ENCODE data around the gene NCKAP5.

NCKAP5 gene

DNA sequence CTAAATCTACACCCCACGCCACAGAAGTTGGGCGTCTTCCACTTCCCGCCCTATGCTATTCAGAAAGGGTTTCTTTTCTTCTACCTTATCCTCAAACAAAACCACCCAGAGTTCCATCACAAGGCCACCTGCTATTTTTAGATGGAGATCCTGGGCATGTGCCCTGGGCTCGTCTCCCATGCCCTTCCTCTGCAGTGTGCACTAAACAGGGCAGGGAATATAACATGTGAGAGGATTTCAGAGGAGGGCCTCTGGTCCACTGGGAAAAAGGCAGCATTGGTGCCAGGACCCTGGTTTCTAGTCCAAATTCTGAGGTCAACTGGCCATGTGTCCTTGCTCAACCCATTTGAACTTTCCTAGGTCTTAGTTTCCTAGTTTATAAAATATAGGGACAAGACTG is 320.0 kb downstream of the NCKAP5 start:
- H3K4me2 ChIP-seq (ENCODE audit: low read length) = no peak overlapping the region
- no peak overlapping the region for H3K9ac ChIP-seq (ENCODE audit: low read length)
- H3K27me3 ChIP-seq (ENCODE audit: insufficient read depth, low read length, poor library complexity) = no peaks in the 10 kb centered on the region
- H3K18ac ChIP-seq (ENCODE audit: low read length) = no peak overlapping the region
- H3K79me2 ChIP-seq (ENCODE audit: control insufficient read depth, insufficient read depth, low read length) = no peaks in the 10 kb centered on the region
- no peak overlapping the region for H3K23ac ChIP-seq (ENCODE audit: low read length)
- H2BK5ac ChIP-seq (ENCODE audit: low read length) = no peak overlapping the region
- no peak overlapping the region for H4K8ac ChIP-seq (ENCODE audit: low read depth, low read length)
- H3K4me1 ChIP-seq (ENCODE audit: control insufficient read depth, low read depth, low read length) = no peaks in the 10 kb centered on the region
- DNase-seq = no peak
- H3K27ac ChIP-seq (ENCODE audit: low read depth, low read length) = no peak overlapping the region
- no peak overlapping the region for H3K4ac ChIP-seq (ENCODE audit: low read depth, low read length)
- no CpG with 5 or more reads among the region's 4 CpGs for WGBS (ENCODE audit: extremely low coverage, insufficient coverage, low lambda C conversion rate)
- no peaks in the 10 kb centered on the region for H3K79me1 ChIP-seq (ENCODE audit: low read length)
- H2BK15ac ChIP-seq (replicated peaks; ENCODE audit: low read depth) = no peak overlapping the region
- H4K5ac ChIP-seq (ENCODE audit: low read length) = no peak overlapping the region
- H2AK5ac ChIP-seq (ENCODE audit: low read length) = no peak overlapping the region
- H3K4me3 ChIP-seq (ENCODE audit: low read length) = no peak overlapping the region
- no peaks in the 10 kb centered on the region for H3K36me3 ChIP-seq (ENCODE audit: control insufficient read depth, insufficient read depth, low read length)
- no peak overlapping the region for H3K56ac ChIP-seq (ENCODE audit: low read length)
- no peak overlapping the region for H2BK120ac ChIP-seq (ENCODE audit: low read depth, low read length)

DNA sequence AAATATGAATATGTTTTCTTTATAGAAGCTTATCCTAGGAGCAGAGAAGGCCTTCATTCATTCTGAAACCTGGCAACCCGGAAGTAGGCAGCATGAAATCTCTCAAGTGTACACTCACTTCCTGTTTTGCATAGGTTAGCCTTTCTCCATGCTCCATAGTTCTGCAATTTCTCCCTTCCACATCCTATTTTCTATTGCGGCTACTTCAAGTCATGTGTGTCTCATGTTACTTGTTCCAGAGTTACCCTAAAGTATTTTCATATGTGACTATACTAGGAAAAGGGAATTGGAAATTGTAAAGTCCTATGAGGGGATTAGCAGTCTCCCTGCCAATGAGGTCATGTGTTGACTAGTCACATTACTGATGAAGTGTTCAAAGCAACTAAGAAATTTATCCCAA is 320.6 kb downstream of the NCKAP5 start:
- H3K9ac ChIP-seq (ENCODE audit: low read length) = no peak overlapping the region
- H3K23ac ChIP-seq (ENCODE audit: low read length) = no peak overlapping the region
- no peaks in the 10 kb centered on the region for H3K27me3 ChIP-seq (ENCODE audit: insufficient read depth, low read length, poor library complexity)
- no peak overlapping the region for H3K4me3 ChIP-seq (ENCODE audit: low read length)
- H3K4me1 ChIP-seq (ENCODE audit: control insufficient read depth, low read depth, low read length) = no peaks in the 10 kb centered on the region
- H3K4me2 ChIP-seq (ENCODE audit: low read length) = no peak overlapping the region
- DNase-seq = no peak
- no peak overlapping the region for H2BK5ac ChIP-seq (ENCODE audit: low read length)
- no peak overlapping the region for H2BK120ac ChIP-seq (ENCODE audit: low read depth, low read length)
- no peak overlapping the region for H3K18ac ChIP-seq (ENCODE audit: low read length)
- H3K4ac ChIP-seq (ENCODE audit: low read depth, low read length) = no peak overlapping the region
- no peak overlapping the region for H3K56ac ChIP-seq (ENCODE audit: low read length)
- H3K27ac ChIP-seq (ENCODE audit: low read depth, low read length) = no peak overlapping the region
- no peak overlapping the region for H4K5ac ChIP-seq (ENCODE audit: low read length)
- H3K36me3 ChIP-seq (ENCODE audit: control insufficient read depth, insufficient read depth, low read length) = no peaks in the 10 kb centered on the region
- no peak overlapping the region for H2BK15ac ChIP-seq (replicated peaks; ENCODE audit: low read depth)
- no peak overlapping the region for H2AK5ac ChIP-seq (ENCODE audit: low read length)
- no peaks in the 10 kb centered on the region for H3K79me1 ChIP-seq (ENCODE audit: low read length)
- H3K79me2 ChIP-seq (ENCODE audit: control insufficient read depth, insufficient read depth, low read length) = no peaks in the 10 kb centered on the region
- no peak overlapping the region for H4K8ac ChIP-seq (ENCODE audit: low read depth, low read length)
- no CpG with 5 or more reads among the region's 2 CpGs for WGBS (ENCODE audit: extremely low coverage, insufficient coverage, low lambda C conversion rate)

DNA sequence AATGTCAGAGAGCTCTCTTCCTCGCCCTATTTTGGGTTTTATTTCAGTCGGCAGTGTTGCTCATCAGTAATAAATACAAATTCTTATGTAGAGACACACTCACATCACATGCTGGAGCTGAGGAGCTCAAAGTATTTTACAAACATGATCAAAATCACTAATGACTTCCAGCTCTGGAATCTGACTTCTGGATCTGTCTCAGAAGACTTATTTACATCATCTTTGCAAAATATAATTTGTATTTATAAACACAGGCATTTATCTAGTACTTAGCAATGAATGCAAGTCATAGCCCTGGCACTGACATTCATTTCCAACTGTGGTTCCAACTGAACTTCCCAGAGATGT is 327.1 kb downstream of the NCKAP5 start:
- H3K4ac ChIP-seq (ENCODE audit: low read depth, low read length) = no peak overlapping the region
- no peak overlapping the region for H2BK15ac ChIP-seq (replicated peaks; ENCODE audit: low read depth)
- H3K36me3 ChIP-seq (ENCODE audit: control insufficient read depth, insufficient read depth, low read length) = no peaks in the 10 kb centered on the region
- H3K4me1 ChIP-seq (ENCODE audit: control insufficient read depth, low read depth, low read length) = no peaks in the 10 kb centered on the region
- no peak overlapping the region for H2BK120ac ChIP-seq (ENCODE audit: low read depth, low read length)
- no peaks in the 10 kb centered on the region for H3K79me2 ChIP-seq (ENCODE audit: control insufficient read depth, insufficient read depth, low read length)
- no peak overlapping the region for H3K4me3 ChIP-seq (ENCODE audit: low read length)
- H3K56ac ChIP-seq (ENCODE audit: low read length) = no peak overlapping the region
- no peak overlapping the region for H3K9ac ChIP-seq (ENCODE audit: low read length)
- no peaks in the 10 kb centered on the region for H3K27me3 ChIP-seq (ENCODE audit: insufficient read depth, low read length, poor library complexity)
- H3K79me1 ChIP-seq (ENCODE audit: low read length) = no peaks in the 10 kb centered on the region
- no peak overlapping the region for H3K27ac ChIP-seq (ENCODE audit: low read depth, low read length)
- WGBS (ENCODE audit: extremely low coverage, insufficient coverage, low lambda C conversion rate) = no CpG with 5 or more reads among the region's 2 CpGs
- no peak overlapping the region for H4K8ac ChIP-seq (ENCODE audit: low read depth, low read length)
- no peak overlapping the region for H2BK5ac ChIP-seq (ENCODE audit: low read length)
- DNase-seq = no peak
- H3K18ac ChIP-seq (ENCODE audit: low read length) = no peak overlapping the region
- no peak overlapping the region for H3K4me2 ChIP-seq (ENCODE audit: low read length)
- H2AK5ac ChIP-seq (ENCODE audit: low read length) = no peak overlapping the region
- no peak overlapping the region for H4K5ac ChIP-seq (ENCODE audit: low read length)
- no peak overlapping the region for H3K23ac ChIP-seq (ENCODE audit: low read length)

DNA sequence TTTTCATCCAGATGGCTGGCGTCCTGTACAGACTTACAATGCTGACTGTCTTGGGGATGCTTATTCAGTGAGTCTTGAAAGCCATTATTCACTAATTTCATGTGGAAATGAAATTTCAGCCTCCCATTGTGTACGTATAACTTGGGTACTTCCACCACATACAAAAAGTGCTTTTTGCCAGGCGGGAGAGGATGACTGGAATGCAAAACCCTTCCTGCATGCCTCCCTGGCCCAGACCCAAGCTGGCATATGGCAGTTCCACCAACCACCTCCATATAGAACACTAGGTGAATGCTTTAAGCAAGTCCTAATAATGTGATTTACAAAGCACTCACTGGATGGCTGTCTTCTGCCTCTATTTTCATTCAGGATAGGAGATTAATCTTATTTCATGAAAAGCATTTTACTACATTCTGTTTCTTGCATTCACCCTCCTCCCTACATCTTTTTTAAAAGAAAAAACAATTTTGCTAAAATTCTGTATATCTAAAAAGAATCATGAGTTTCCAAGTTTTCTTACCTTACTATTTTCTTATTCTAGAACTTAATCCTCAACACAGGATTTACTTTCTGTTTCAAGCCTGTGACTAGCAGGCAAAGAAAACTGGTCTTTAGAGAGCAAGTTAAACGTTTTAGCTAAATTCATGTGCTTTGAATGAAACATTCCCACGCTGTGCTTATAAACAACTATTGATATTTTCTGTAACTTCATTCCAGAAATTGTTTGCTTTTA is 327.6 kb downstream of the NCKAP5 start:
- H3K4me3 ChIP-seq (ENCODE audit: low read length) = no peak overlapping the region
- H2BK120ac ChIP-seq (ENCODE audit: low read depth, low read length) = no peak overlapping the region
- H4K5ac ChIP-seq (ENCODE audit: low read length) = no peak overlapping the region
- H3K4me1 ChIP-seq (ENCODE audit: control insufficient read depth, low read depth, low read length) = no peaks in the 10 kb centered on the region
- no peak overlapping the region for H2BK15ac ChIP-seq (replicated peaks; ENCODE audit: low read depth)
- H3K4ac ChIP-seq (ENCODE audit: low read depth, low read length) = no peak overlapping the region
- H3K23ac ChIP-seq (ENCODE audit: low read length) = no peak overlapping the region
- no peak overlapping the region for H2BK5ac ChIP-seq (ENCODE audit: low read length)
- no CpG with 5 or more reads among the region's 5 CpGs for WGBS (ENCODE audit: extremely low coverage, insufficient coverage, low lambda C conversion rate)
- H3K79me1 ChIP-seq (ENCODE audit: low read length) = no peaks in the 10 kb centered on the region
- H3K27me3 ChIP-seq (ENCODE audit: insufficient read depth, low read length, poor library complexity) = no peaks in the 10 kb centered on the region
- no peaks in the 10 kb centered on the region for H3K36me3 ChIP-seq (ENCODE audit: control insufficient read depth, insufficient read depth, low read length)
- H3K27ac ChIP-seq (ENCODE audit: low read depth, low read length) = no peak overlapping the region
- H2AK5ac ChIP-seq (ENCODE audit: low read length) = no peak overlapping the region
- no peaks in the 10 kb centered on the region for H3K79me2 ChIP-seq (ENCODE audit: control insufficient read depth, insufficient read depth, low read length)
- no peak for DNase-seq
- H3K56ac ChIP-seq (ENCODE audit: low read length) = no peak overlapping the region
- H3K4me2 ChIP-seq (ENCODE audit: low read length) = no peak overlapping the region
- no peak overlapping the region for H3K18ac ChIP-seq (ENCODE audit: low read length)
- H3K9ac ChIP-seq (ENCODE audit: low read length) = no peak overlapping the region
- no peak overlapping the region for H4K8ac ChIP-seq (ENCODE audit: low read depth, low read length)

DNA sequence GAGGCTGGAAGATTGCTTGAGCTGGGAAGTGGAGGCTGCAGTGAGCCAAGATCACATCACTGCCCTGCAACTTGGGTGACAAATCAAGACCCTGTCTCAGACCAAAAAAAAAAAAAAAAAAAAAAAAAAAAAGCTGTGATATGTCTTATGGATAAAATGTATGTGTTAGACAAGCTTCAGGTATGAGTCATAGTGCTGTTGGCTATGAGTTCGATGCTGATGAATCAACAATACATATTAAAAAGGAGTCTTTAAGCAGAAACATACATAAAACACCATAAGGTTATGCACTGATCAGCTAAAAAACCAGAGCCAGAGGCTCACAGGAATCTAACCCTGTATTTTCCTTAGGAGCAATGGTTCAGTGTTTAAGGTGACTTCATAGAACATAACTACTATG is 332.3 kb downstream of the NCKAP5 start:
- Histone ChIP-seq H3K4me1 (ENCODE audit: control insufficient read depth, low read depth, low read length) (no peaks in the 10 kb centered on the region), H3K4ac (ENCODE audit: low read depth, low read length) (no peak overlapping the region), H3K36me3 (ENCODE audit: control insufficient read depth, insufficient read depth, low read length) (no peaks in the 10 kb centered on the region), H3K4me2 (ENCODE audit: low read length) (no peak overlapping the region), H2AK5ac (ENCODE audit: low read length) (no peak overlapping the region), H2BK120ac (ENCODE audit: low read depth, low read length) (no peak overlapping the region), H3K27ac (ENCODE audit: low read depth, low read length) (no peak overlapping the region), H3K79me1 (ENCODE audit: low read length) (no peaks in the 10 kb centered on the region), H4K5ac (ENCODE audit: low read length) (no peak overlapping the region), H3K23ac (ENCODE audit: low read length) (no peak overlapping the region), H3K4me3 (ENCODE audit: low read length) (no peak overlapping the region), H3K9ac (ENCODE audit: low read length) (no peak overlapping the region), H3K79me2 (ENCODE audit: control insufficient read depth, insufficient read depth, low read length) (no peaks in the 10 kb centered on the region), H3K18ac (ENCODE audit: low read length) (no peak overlapping the region), H3K56ac (ENCODE audit: low read length) (no peak overlapping the region), H4K8ac (ENCODE audit: low read depth, low read length) (no peak overlapping the region), H3K27me3 (ENCODE audit: insufficient read depth, low read length, poor library complexity) (no peaks in the 10 kb centered on the region), H2BK5ac (ENCODE audit: low read length) (no peak overlapping the region), H2BK15ac (replicated peaks; ENCODE audit: low read depth) (no peak overlapping the region)
- no peak for DNase-seq
- no CpG with 5 or more reads among the region's 1 CpG for WGBS (ENCODE audit: extremely low coverage, insufficient coverage, low lambda C conversion rate)

DNA sequence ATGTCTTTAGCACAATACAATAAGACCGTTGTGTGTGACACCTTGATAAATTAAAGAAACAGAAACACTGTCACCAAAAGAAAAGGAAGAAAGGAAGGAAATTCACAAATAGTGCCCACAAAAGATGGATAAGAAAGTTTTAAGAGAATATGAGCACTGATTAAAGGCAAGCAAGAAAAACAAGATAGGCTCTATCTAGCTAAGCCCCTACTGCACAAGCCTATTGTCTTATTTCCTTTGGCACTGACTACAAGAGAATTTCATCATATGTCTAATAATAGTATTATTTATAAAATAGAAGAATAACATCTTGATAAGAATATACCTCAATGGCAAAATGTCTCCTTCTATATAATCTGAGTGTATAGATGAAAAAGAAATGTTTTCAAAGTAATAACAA is 335.7 kb downstream of the NCKAP5 start:
- Histone ChIP-seq H3K4me2 (ENCODE audit: low read length) (no peak overlapping the region), H3K4ac (ENCODE audit: low read depth, low read length) (no peak overlapping the region), H3K9ac (ENCODE audit: low read length) (no peak overlapping the region), H4K5ac (ENCODE audit: low read length) (no peak overlapping the region), H2BK5ac (ENCODE audit: low read length) (no peak overlapping the region), H3K4me3 (ENCODE audit: low read length) (no peak overlapping the region), H3K18ac (ENCODE audit: low read length) (no peak overlapping the region), H3K27me3 (ENCODE audit: insufficient read depth, low read length, poor library complexity) (no peaks in the 10 kb centered on the region), H3K27ac (ENCODE audit: low read depth, low read length) (no peak overlapping the region), H3K36me3 (ENCODE audit: control insufficient read depth, insufficient read depth, low read length) (no peaks in the 10 kb centered on the region), H2AK5ac (ENCODE audit: low read length) (no peak overlapping the region), H3K4me1 (ENCODE audit: control insufficient read depth, low read depth, low read length) (no peaks in the 10 kb centered on the region), H3K79me1 (ENCODE audit: low read length) (no peaks in the 10 kb centered on the region), H3K56ac (ENCODE audit: low read length) (no peak overlapping the region), H3K79me2 (ENCODE audit: control insufficient read depth, insufficient read depth, low read length) (no peaks in the 10 kb centered on the region), H4K8ac (ENCODE audit: low read depth, low read length) (no peak overlapping the region), H3K23ac (ENCODE audit: low read length) (no peak overlapping the region), H2BK120ac (ENCODE audit: low read depth, low read length) (no peak overlapping the region), H2BK15ac (replicated peaks; ENCODE audit: low read depth) (no peak overlapping the region)
- WGBS (ENCODE audit: extremely low coverage, insufficient coverage, low lambda C conversion rate) = no CpG with 5 or more reads among the region's 1 CpG
- no peak for DNase-seq
